H1 (cell line): ENCODE results near the gene SLC25A28. TPM values are rescaled to one million over a fixed set of nuclear protein-coding genes. Genes with fewer than 3 reads are reported as not detected.

Experiments used
- CTCF ChIA-PET: fragments of 300-600 bp; sonication (Branson Sonifier 250); formaldehyde crosslinking; loops from one replicate; lab custom pipeline; 2021; ENCODE audit not compliant: partially characterized antibody; lab: Charles Lee
- POLR2A ChIA-PET: fragments of 300-600 bp; sonication (Branson Sonifier 250); formaldehyde crosslinking; loops from one replicate; lab custom pipeline; 2021; ENCODE audit warnings: inconsistent platforms; ENCODE audit not compliant: partially characterized antibody; lab: Charles Lee
- DNase-seq, 2 experiments: peaks; one replicate each; pipeline versions ENCODE4 v3.0.0 to v3.0.0-alpha.2; 2010 to 2022; ENCODE audit warnings: low spot score in 2 of 2, low read depth in 1 of 2, mixed read lengths in 1 of 2
- FAIRE-seq: peaks from 2 replicates; lab custom pipeline; 2011; peaks lifted over from hg19 to GRCh38; lab: Jason Lieb, UNC
- H2AFZ ChIP-seq: 2 replicates; pipeline ENCODE4 v1.8.1; 2012; ENCODE audit warnings: low read length, inconsistent platforms
- H2AK5ac ChIP-seq: 2 replicates; pipeline ENCODE4 v1.6.1; 2013; ENCODE audit warnings: low read depth, low read length
- H2BK120ac ChIP-seq: replicated peaks from 2 replicates; pipeline ENCODE3; 2013; ENCODE audit warnings: low read depth, low read length, inconsistent platforms
- H2BK12ac ChIP-seq: 2 replicates; pipeline ENCODE4 v1.6.1; 2013; ENCODE audit warnings: low read depth, low read length
- H2BK15ac ChIP-seq: 2 replicates; pipeline ENCODE4 v1.6.1; 2013; ENCODE audit warnings: low read length
- H2BK20ac ChIP-seq: 2 replicates; pipeline ENCODE4 v1.6.1; 2013; ENCODE audit warnings: low read length
- H2BK5ac ChIP-seq: 2 replicates; pipeline ENCODE4 v1.6.1; 2013; ENCODE audit warnings: low read depth, low read length
- H3K14ac ChIP-seq: 2 replicates; pipeline ENCODE4 v1.6.1; 2013; ENCODE audit warnings: inconsistent platforms; ENCODE audit not compliant: insufficient read length
- H3K18ac ChIP-seq: 2 replicates; pipeline ENCODE4 v1.6.1; 2013; ENCODE audit warnings: low read length; ENCODE audit errors: extremely low read depth
- H3K23ac ChIP-seq: 2 replicates; pipeline ENCODE4 v1.6.1; 2013; ENCODE audit warnings: inconsistent platforms; ENCODE audit not compliant: insufficient read length
- H3K23me2 ChIP-seq: 2 replicates; pipeline ENCODE4 v1.6.1; 2013; ENCODE audit warnings: low read depth, low read length
- H3K27ac ChIP-seq: 2 replicates; pipeline ENCODE4 v1.6.1; 2011; ENCODE audit warnings: low read depth, low read length, inconsistent platforms
- H3K27me3 ChIP-seq, 4 experiments: replicated peaks in 1 of 4; 1 replicate in 1 of 4; 2 replicates in 3 of 4; pipeline versions ENCODE4 v1.6.1 to v1.8.1; 2011 to 2013; ENCODE audit warnings: low read length in 3 of 4, mild to moderate bottlenecking in 3 of 4, inconsistent platforms in 2 of 4, mixed read lengths in 2 of 4, moderate library complexity in 1 of 4; ENCODE audit not compliant: control insufficient read depth in 3 of 4, insufficient read depth in 3 of 4; ENCODE audit errors: extremely low read depth in 1 of 4
- H3K36me3 ChIP-seq, 4 experiments: 2 replicates each; pipeline versions ENCODE4 v1.6.1 to v1.8.1; 2011 to 2013; ENCODE audit warnings: mild to moderate bottlenecking in 4 of 4, low read length in 3 of 4, moderate library complexity in 2 of 4, control low read depth in 1 of 4, inconsistent platforms in 1 of 4; ENCODE audit not compliant: insufficient read depth in 4 of 4, control insufficient read depth in 2 of 4
- H3K4ac ChIP-seq: replicated peaks from 2 replicates; pipeline ENCODE3; 2013; ENCODE audit warnings: low read length, low read depth, mixed read lengths, inconsistent platforms; ENCODE audit not compliant: insufficient read length
- H3K4me1 ChIP-seq, 4 experiments: replicated peaks in 1 of 4; 1 replicate in 1 of 4; 2 replicates in 3 of 4; pipeline versions ENCODE4 v1.6.1 to v1.8.1; 2011 to 2013; ENCODE audit warnings: low read length in 3 of 4, inconsistent platforms in 2 of 4, mixed read lengths in 1 of 4; ENCODE audit not compliant: insufficient read depth in 4 of 4, control insufficient read depth in 3 of 4
- H3K4me2 ChIP-seq, 2 experiments: 2 replicates each; pipeline versions ENCODE4 v1.6.1 to v1.8.1; 2011 to 2013; ENCODE audit warnings: low read depth in 2 of 2, low read length in 2 of 2, control low read depth in 1 of 2, inconsistent platforms in 1 of 2, mild to moderate bottlenecking in 1 of 2; ENCODE audit not compliant: insufficient read depth in 1 of 2
- H3K4me3 ChIP-seq, 4 experiments: fragments of 200-600, 300-600 bp in 1 of 4; sonication (generic), shearing (Covaris generic), sonication (Bioruptor Twin) in 1 of 4; 2 replicates each; pipeline versions ENCODE4 v1.5.1 to v1.8.1; 2011 to 2016; ENCODE audit warnings: low read length in 4 of 4, low read depth in 3 of 4, control low read depth in 2 of 4, inconsistent platforms in 2 of 4, mild to moderate bottlenecking in 2 of 4, mixed read lengths in 1 of 4, moderate library complexity in 1 of 4; ENCODE audit not compliant: insufficient read depth in 2 of 4; ENCODE audit errors: extremely low read depth in 1 of 4
- H3K56ac ChIP-seq: replicated peaks from 2 replicates; pipeline ENCODE3; 2013; ENCODE audit warnings: low read depth, mild to moderate bottlenecking, mixed read lengths, low read length, inconsistent platforms; ENCODE audit not compliant: insufficient read length
- H3K79me1 ChIP-seq: 2 replicates; pipeline ENCODE4 v1.6.1; 2013; ENCODE audit warnings: low read depth, low read length, control low read depth
- H3K79me2 ChIP-seq, 2 experiments: 2 replicates each; pipeline versions ENCODE4 v1.6.1 to v1.8.1; 2012 to 2013; ENCODE audit warnings: low read length in 2 of 2, mild to moderate bottlenecking in 2 of 2, inconsistent platforms in 1 of 2; ENCODE audit not compliant: insufficient read depth in 2 of 2, control insufficient read depth in 1 of 2
- H3K9ac ChIP-seq, 4 experiments: replicated peaks in 1 of 4; 1 replicate in 1 of 4; 2 replicates in 3 of 4; pipeline versions ENCODE4 v1.6.1 to v1.8.1; 2011 to 2013; ENCODE audit warnings: low read depth in 3 of 4, low read length in 3 of 4, control low read depth in 2 of 4, mild to moderate bottlenecking in 2 of 4, moderate library complexity in 2 of 4, inconsistent platforms in 1 of 4; ENCODE audit errors: extremely low read depth in 1 of 4
- H3K9me3 ChIP-seq, 2 experiments: 2 replicates each; pipeline versions ENCODE4 v1.6.1 to v1.8.1; 2012 to 2013; ENCODE audit warnings: mild to moderate bottlenecking in 2 of 2, moderate library complexity in 2 of 2, control low read depth in 1 of 2, inconsistent platforms in 1 of 2, low read depth in 1 of 2, low read length in 1 of 2, mixed read lengths in 1 of 2; ENCODE audit not compliant: insufficient read depth in 2 of 2
- H4K20me1 ChIP-seq, 2 experiments: replicated peaks in 1 of 2; 2 replicates each; pipeline versions ENCODE3 to v1.8.1; 2011 to 2013; ENCODE audit warnings: inconsistent platforms in 2 of 2, low read length in 2 of 2, mild to moderate bottlenecking in 1 of 2; ENCODE audit not compliant: insufficient read depth in 2 of 2, control insufficient read depth in 1 of 2
- H4K5ac ChIP-seq: 2 replicates; pipeline ENCODE4 v1.6.1; 2013; ENCODE audit warnings: low read length, low read depth, mixed read lengths, inconsistent platforms; ENCODE audit not compliant: insufficient read length
- H4K8ac ChIP-seq: 2 replicates; pipeline ENCODE4 v1.8.0; 2013; ENCODE audit warnings: mild to moderate bottlenecking, moderate library complexity, low read length, inconsistent platforms; ENCODE audit not compliant: insufficient read depth; ENCODE audit errors: extremely low read depth
- H4K91ac ChIP-seq: replicated peaks from 2 replicates; pipeline ENCODE3; 2013; ENCODE audit warnings: low read length, mixed read lengths, inconsistent platforms; ENCODE audit not compliant: insufficient read length
- WGBS, 2 experiments: shearing (Covaris generic) in 1 of 2; methylation state at CpG; one replicate each; pipeline versions ENCODE4 v1.1.6 to v1.1.7; 2013 to 2015; ENCODE audit warnings: low lambda C conversion rate in 2 of 2, mixed read lengths in 2 of 2, inconsistent platforms in 1 of 2, low coverage in 1 of 2, missing lambda C conversion rate in 1 of 2; ENCODE audit not compliant: insufficient replicate concordance in 2 of 2, insufficient coverage in 1 of 2, insufficient read length in 1 of 2; ENCODE audit errors: extremely low coverage in 1 of 2, missing lambda C conversion rate in 1 of 2; 5-methylcytosine and 5-hydroxymethylcytosine counted together
- polyA plus RNA-seq, 7 experiments: library from polyadenylated mRNA; depleted of rRNA in 3 of 7; stranded (reverse) in 5 of 7; unstranded in 2 of 7; fragments of >200 nt in 5 of 7; fragments of 200-250 nt in 2 of 7; gene quantifications; 1 replicate in 5 of 7; 2 replicates in 1 of 7; 4 replicates in 1 of 7; pipeline versions ENCODE4 v1.2.1 to v1.2.3, GENCODE V29; 2011 to 2013; ENCODE audit warnings: missing spikeins in 2 of 7, mixed read lengths in 2 of 7
- total RNA-seq: library from RNA; stranded (reverse); fragmentation: NEBNext Ultra II Directional; extraction: Animal tissue kit (Norgen Biotek cat#: 25700); gene quantifications from 2 replicates; pipeline ENCODE4 v1.2.1, GENCODE V29; 2021

Gene SLC25A28
- total and polyA plus RNA-seq, 2 of the 8 experiments (the other 6 are each of a cell fraction or from before 2014, with no cell fraction given), result 17.2 to 18.5 TPM

- Histone ChIP-seq H3K9ac (peak overlapping the region; percentile 58 to 83 (median 70)), H4K5ac (no peak overlapping the region), H3K23me2 (peaks cover 8% of the 10 kb centered on the region; the same call in 1 of the 2 replicates), H2AFZ (no peak overlapping the region), H3K9me3 (no peaks in the 10 kb centered on the region), H3K4me1 (peaks cover 0 to 6% (median 3%) of the 10 kb centered on the region in 4 experiments; a peak in 6 of 7 replicates), H3K4ac (no peak overlapping the region), H2BK15ac (no peak overlapping the region), H3K4me2 (peak overlapping the region; percentile 87 to 96), H4K20me1 (no peaks in the 10 kb centered on the region), H3K56ac (no peak overlapping the region), H3K79me2 (peaks cover 0 to 16% of the 10 kb centered on the region in 2 experiments; a peak in 2 of 4 replicates), H2BK120ac (no peak overlapping the region), H3K27me3 (no peaks in the 10 kb centered on the region), H2BK5ac (no peak overlapping the region), H3K79me1 (peaks cover 2% of the 10 kb centered on the region; the same call in 1 of the 2 replicates), H3K4me3 (peak overlapping the region; percentile 62 to 84 (median 77)), H3K14ac (no peak overlapping the region), H4K91ac (no peak overlapping the region), H4K8ac (no peak overlapping the region), H2AK5ac (no peak overlapping the region), H3K18ac (no peak overlapping the region), H3K27ac (no peak overlapping the region), H3K23ac (no peak overlapping the region), H2BK12ac (no peak overlapping the region), H3K36me3 (no peaks in the 10 kb centered on the region), H2BK20ac (no peak overlapping the region)
- DNase-seq (no peak), FAIRE-seq (no peak)
- WGBS, 2 experiments, result 37 to 100% methylated on average over 1 to 9 of the region's 9 CpGs
- ChIA-PET POLR2A (interaction anchor here (1.2 to 4.9 kb wide), 3 partner anchors 44 to 189 kb away, joined by 3 to 30 read pairs (median 5); partner anchors contain the start of genes COX15, CUTC and GOT1), CTCF (interaction anchor here (0.6 to 17.7 kb wide), 6 partner anchors 9 to 227 kb away, joined by 3 to 323 read pairs (median 4); no protein-coding TSS in a partner anchor)
Observed at GRCh38 chr10:99619090-99619800, 994 bp downstream of the SLC25A28 start.
